Measurements from ENCODE around the gene HSFX4. TPM values are rescaled to one million over a fixed set of nuclear protein-coding genes. Genes with fewer than 3 reads are reported as not detected.
"Not testable (repeated sequence)": the region's sequence is repeated elsewhere in the genome, so short reads cannot be mapped to it uniquely, and the experiment has no call there.

The HSFX4 gene
- total and polyA plus RNA-seq, 2 donors from 2014 or later, result not detected

DNA sequence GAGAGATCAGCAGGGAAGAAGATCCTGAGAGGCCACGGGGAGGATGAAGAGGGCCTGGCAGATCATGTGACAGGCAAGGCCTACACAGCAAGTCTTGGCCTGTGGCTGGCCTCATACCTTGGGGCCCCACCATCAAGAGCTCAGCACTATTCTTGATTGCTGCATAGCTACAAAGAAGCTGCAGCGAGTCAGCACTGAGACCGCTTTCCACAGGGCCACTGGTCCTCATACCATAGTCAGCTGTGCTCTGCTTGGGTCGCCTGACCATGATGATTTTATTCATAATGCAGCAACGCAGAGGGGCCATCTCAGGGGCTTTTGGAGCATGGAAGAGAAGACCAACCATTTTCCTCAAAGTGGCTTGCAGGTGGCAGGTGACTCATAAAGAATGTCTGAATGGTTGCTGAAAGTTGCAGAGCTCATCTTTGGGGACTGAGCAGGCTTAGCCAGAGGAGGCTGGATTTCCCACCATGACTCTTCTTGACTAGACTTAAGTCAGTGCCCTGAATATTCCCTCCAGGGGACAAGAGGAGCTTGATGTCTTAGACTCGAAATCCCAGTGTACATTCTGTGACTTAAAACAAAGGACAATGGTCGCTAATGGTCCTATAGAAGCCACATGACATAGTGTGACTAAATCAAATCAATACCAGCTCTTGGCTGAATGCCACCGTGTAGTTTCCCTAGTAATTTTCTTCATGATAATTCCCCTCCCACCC lies 2.0 kb upstream of the HSFX4 start:
- H3K27me3 ChIP-seq (ENCODE audit: control insufficient read depth, insufficient read depth, low read length); H3K9me3 ChIP-seq (ENCODE audit: control insufficient read depth in 2 of 3, insufficient read depth in 1 of 3, low read length in 3 of 3); H3K9ac ChIP-seq (ENCODE audit: low read length in 3 of 3); DNase-seq; H3K4me3 ChIP-seq (ENCODE audit: low read length in 3 of 3); H3K27ac ChIP-seq (ENCODE audit: low read depth in 2 of 2, low read length in 2 of 2); H3K4me1 ChIP-seq (ENCODE audit: control insufficient read depth in 2 of 3, insufficient read depth in 2 of 3, low read depth in 1 of 3, low read length in 3 of 3); H3K36me3 ChIP-seq (ENCODE audit: control insufficient read depth in 2 of 3, insufficient read depth in 3 of 3, low read length in 3 of 3); intact Hi-C loops (cut with DNase I): not testable (repeated sequence)
- peak; percentile 17 for FAIRE-seq

- DNase-seq; H3K4me3 ChIP-seq (ENCODE audit: low read length in 3 of 3); H3K27ac ChIP-seq (ENCODE audit: low read depth in 2 of 2, low read length in 2 of 2); H3K9me3 ChIP-seq (ENCODE audit: control insufficient read depth in 2 of 3, insufficient read depth in 1 of 3, low read length in 3 of 3); H3K27me3 ChIP-seq (ENCODE audit: control insufficient read depth, insufficient read depth, low read length); H3K4me1 ChIP-seq (ENCODE audit: control insufficient read depth in 2 of 3, insufficient read depth in 2 of 3, low read depth in 1 of 3, low read length in 3 of 3); intact Hi-C loops (cut with DNase I); H3K36me3 ChIP-seq (ENCODE audit: control insufficient read depth in 2 of 3, insufficient read depth in 3 of 3, low read length in 3 of 3); FAIRE-seq; H3K9ac ChIP-seq (ENCODE audit: low read length in 3 of 3): not testable (repeated sequence)
Observed at GRCh38 chrX:149927964-149928258, 1.5 kb upstream of the HSFX4 start.

DNA sequence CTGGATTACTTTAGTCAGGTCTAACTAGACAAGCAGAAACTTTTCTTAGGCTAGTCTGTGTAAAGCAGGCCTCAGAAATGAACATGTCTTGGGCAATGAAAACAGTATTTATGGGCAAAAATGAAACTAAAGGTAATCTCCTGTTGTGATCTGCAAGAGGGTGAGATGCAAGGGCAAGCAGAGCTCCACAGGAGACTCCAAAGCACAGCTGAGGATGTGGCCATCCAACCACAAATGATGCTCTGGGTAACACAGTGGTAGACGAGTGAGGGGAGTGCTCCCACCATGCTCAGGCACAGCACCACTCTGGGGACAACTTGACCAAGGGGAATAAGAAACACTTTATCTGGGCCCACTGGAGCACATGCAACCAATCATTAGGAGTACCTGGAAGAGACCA lies 738 bp upstream of the HSFX4 start:
- H3K4me1 ChIP-seq (ENCODE audit: control insufficient read depth in 2 of 3, insufficient read depth in 2 of 3, low read depth in 1 of 3, low read length in 3 of 3); H3K4me3 ChIP-seq (ENCODE audit: low read length in 3 of 3); DNase-seq; H3K9ac ChIP-seq (ENCODE audit: low read length in 3 of 3); FAIRE-seq; H3K9me3 ChIP-seq (ENCODE audit: control insufficient read depth in 2 of 3, insufficient read depth in 1 of 3, low read length in 3 of 3); intact Hi-C loops (cut with DNase I); H3K36me3 ChIP-seq (ENCODE audit: control insufficient read depth in 2 of 3, insufficient read depth in 3 of 3, low read length in 3 of 3); H3K27ac ChIP-seq (ENCODE audit: low read depth in 2 of 2, low read length in 2 of 2); H3K27me3 ChIP-seq (ENCODE audit: control insufficient read depth, insufficient read depth, low read length): not testable (repeated sequence)

GRCh38 chrX:149931355-149931754 lies 2.0 kb downstream of the HSFX4 start:
- FAIRE-seq; intact Hi-C loops (cut with DNase I); H3K27ac ChIP-seq (ENCODE audit: low read depth in 2 of 2, low read length in 2 of 2); H3K27me3 ChIP-seq (ENCODE audit: control insufficient read depth, insufficient read depth, low read length); H3K9ac ChIP-seq (ENCODE audit: low read length in 3 of 3); H3K4me3 ChIP-seq (ENCODE audit: low read length in 3 of 3); H3K4me1 ChIP-seq (ENCODE audit: control insufficient read depth in 2 of 3, insufficient read depth in 2 of 3, low read depth in 1 of 3, low read length in 3 of 3); H3K9me3 ChIP-seq (ENCODE audit: control insufficient read depth in 2 of 3, insufficient read depth in 1 of 3, low read length in 3 of 3); H3K36me3 ChIP-seq (ENCODE audit: control insufficient read depth in 2 of 3, insufficient read depth in 3 of 3, low read length in 3 of 3); DNase-seq: not testable (repeated sequence)

DNA sequence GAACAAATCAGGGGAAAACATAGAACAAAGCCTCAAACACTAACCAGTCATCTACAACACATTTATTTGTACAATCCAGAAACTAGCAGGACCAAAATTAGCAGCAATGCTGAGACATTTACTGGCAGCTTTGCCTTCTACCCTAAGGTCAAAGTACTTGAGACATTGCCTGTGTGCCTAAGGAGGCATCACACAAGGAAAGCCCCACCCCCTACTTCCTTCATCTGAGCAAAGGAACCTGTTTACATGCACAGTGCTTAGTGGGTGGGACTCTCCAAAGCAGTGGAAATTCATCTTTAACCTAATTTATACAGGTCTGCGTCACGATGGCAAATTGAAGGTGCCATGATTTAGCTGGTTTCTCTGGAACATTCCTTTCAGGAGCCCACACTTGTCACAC lies 2.8 kb downstream of the HSFX4 start:
- not testable (repeated sequence) for FAIRE-seq

GRCh38 chrX:149932970-149933369 lies 3.6 kb downstream of the HSFX4 start:
- H3K4me3 ChIP-seq (ENCODE audit: low read length in 3 of 3); H3K27me3 ChIP-seq (ENCODE audit: control insufficient read depth, insufficient read depth, low read length); H3K27ac ChIP-seq (ENCODE audit: low read depth in 2 of 2, low read length in 2 of 2); H3K36me3 ChIP-seq (ENCODE audit: control insufficient read depth in 2 of 3, insufficient read depth in 3 of 3, low read length in 3 of 3); H3K9ac ChIP-seq (ENCODE audit: low read length in 3 of 3); FAIRE-seq; intact Hi-C loops (cut with DNase I); DNase-seq; H3K4me1 ChIP-seq (ENCODE audit: control insufficient read depth in 2 of 3, insufficient read depth in 2 of 3, low read depth in 1 of 3, low read length in 3 of 3); H3K9me3 ChIP-seq (ENCODE audit: control insufficient read depth in 2 of 3, insufficient read depth in 1 of 3, low read length in 3 of 3): not testable (repeated sequence)

More for the DNA sequence above, 2.8 kb downstream of the HSFX4 start:
- H3K27ac ChIP-seq (ENCODE audit: low read depth in 2 of 2, low read length in 2 of 2); H3K9ac ChIP-seq (ENCODE audit: low read length in 3 of 3); H3K4me1 ChIP-seq (ENCODE audit: control insufficient read depth in 2 of 3, insufficient read depth in 2 of 3, low read depth in 1 of 3, low read length in 3 of 3); H3K36me3 ChIP-seq (ENCODE audit: control insufficient read depth in 2 of 3, insufficient read depth in 3 of 3, low read length in 3 of 3); H3K9me3 ChIP-seq (ENCODE audit: control insufficient read depth in 2 of 3, insufficient read depth in 1 of 3, low read length in 3 of 3); DNase-seq; H3K4me3 ChIP-seq (ENCODE audit: low read length in 3 of 3); intact Hi-C loops (cut with DNase I); H3K27me3 ChIP-seq (ENCODE audit: control insufficient read depth, insufficient read depth, low read length): not testable (repeated sequence)

DNA sequence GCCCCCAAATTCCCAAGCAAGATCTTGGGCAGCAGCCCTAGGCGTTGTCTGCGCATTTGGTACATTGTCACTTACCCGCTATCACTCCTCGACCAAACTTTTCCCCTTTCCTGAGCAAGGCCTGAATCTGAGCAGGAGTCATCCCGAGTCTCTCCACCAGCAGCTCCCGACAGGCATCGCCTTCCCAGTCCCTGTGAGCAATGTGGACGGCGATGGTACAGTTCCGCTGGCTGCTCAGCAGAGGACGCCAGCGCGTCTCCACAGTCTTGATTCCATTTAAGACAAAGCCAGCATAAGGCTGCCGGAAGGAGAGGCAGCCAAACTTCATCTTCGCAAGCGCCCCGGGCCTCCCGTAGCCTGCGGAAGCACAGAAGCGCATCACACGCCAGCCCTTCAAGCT lies 4.2 kb downstream of the HSFX4 start:
- H3K9ac ChIP-seq (ENCODE audit: low read length in 3 of 3); H3K4me3 ChIP-seq (ENCODE audit: low read length in 3 of 3); H3K27ac ChIP-seq (ENCODE audit: low read depth in 2 of 2, low read length in 2 of 2); H3K4me1 ChIP-seq (ENCODE audit: control insufficient read depth in 2 of 3, insufficient read depth in 2 of 3, low read depth in 1 of 3, low read length in 3 of 3); H3K9me3 ChIP-seq (ENCODE audit: control insufficient read depth in 2 of 3, insufficient read depth in 1 of 3, low read length in 3 of 3); H3K36me3 ChIP-seq (ENCODE audit: control insufficient read depth in 2 of 3, insufficient read depth in 3 of 3, low read length in 3 of 3); FAIRE-seq; intact Hi-C loops (cut with DNase I); H3K27me3 ChIP-seq (ENCODE audit: control insufficient read depth, insufficient read depth, low read length); DNase-seq: not testable (repeated sequence)

GRCh38 chrX:149937328-149937727 lies 8.0 kb downstream of the HSFX4 start:
- H3K36me3 ChIP-seq (ENCODE audit: control insufficient read depth in 2 of 3, insufficient read depth in 3 of 3, low read length in 3 of 3); H3K9me3 ChIP-seq (ENCODE audit: control insufficient read depth in 2 of 3, insufficient read depth in 1 of 3, low read length in 3 of 3); intact Hi-C loops (cut with DNase I); FAIRE-seq; H3K4me1 ChIP-seq (ENCODE audit: control insufficient read depth in 2 of 3, insufficient read depth in 2 of 3, low read depth in 1 of 3, low read length in 3 of 3); H3K27me3 ChIP-seq (ENCODE audit: control insufficient read depth, insufficient read depth, low read length): not testable (repeated sequence)
- H3K27ac ChIP-seq (ENCODE audit: low read depth in 2 of 2, low read length in 2 of 2), result peak overlapping the region in 1 of 2 donors; percentile 37
- peak in 1 of 5 donors; percentile 3 for DNase-seq
- H3K9ac ChIP-seq (ENCODE audit: low read length in 3 of 3), result peak overlapping the region; percentile 38 to 77 (median 67)
- peak overlapping the region; percentile 72 to 78 (median 76) for H3K4me3 ChIP-seq (ENCODE audit: low read length in 3 of 3)
